HuH-7.5 (cell line): ENCODE measurements around the gene GEMIN4.
"Not testable (repeated sequence)": the region's sequence is repeated elsewhere in the genome, so short reads cannot be mapped to it uniquely, and the experiment has no call there.

Experiments
- DNase-seq: peaks from one replicate; pipeline ENCODE4 v3.0.0; 2011; ENCODE audit warnings: low spot score

The GEMIN4 gene

GRCh38 chr17:778096-778495, 26.0 kb upstream of the GEMIN4 start:
- no peak for DNase-seq

GRCh38 chr17:774313-774584, 22.2 kb upstream of the GEMIN4 start:
- no peak for DNase-seq

DNA sequence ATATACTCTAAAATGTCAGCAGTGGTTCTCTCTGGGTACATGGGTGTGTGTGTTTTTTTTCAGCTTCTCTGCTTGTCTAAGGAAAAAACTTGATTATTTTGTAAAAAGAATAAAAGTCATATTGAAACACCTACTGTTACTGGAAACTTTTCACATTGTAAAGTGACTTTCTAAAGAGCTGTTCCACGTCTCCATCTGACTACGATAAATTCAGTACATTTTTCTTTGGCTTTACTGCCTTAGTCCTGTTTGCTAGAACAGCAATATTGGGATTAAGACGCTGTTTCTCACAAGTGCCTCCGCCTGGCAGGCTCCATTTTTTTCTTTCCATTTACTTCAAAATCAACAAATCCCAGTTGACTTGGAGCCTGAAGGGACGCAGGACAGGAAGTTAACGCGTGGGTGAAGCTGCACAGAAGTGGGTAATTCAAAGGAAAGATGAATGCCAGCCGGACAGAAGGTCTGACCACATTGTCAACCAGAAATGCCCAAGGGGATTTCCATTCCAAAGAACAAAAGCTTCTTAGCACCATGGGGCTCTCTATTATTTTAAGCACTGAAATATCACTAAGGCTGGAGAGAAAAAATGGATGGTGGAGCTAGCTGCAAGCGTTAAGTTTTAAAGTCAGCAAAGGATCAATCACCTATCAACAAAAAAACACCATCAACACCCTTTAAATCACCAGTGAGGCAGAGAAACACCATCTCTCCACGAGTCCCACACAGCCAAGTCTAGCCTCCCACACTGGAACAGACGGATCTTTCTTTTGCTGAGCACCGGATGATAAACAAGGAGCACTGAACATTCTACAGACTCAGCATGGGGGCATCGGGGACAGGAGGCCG, 21.6 kb upstream of the GEMIN4 start:
- no peak for DNase-seq

DNA sequence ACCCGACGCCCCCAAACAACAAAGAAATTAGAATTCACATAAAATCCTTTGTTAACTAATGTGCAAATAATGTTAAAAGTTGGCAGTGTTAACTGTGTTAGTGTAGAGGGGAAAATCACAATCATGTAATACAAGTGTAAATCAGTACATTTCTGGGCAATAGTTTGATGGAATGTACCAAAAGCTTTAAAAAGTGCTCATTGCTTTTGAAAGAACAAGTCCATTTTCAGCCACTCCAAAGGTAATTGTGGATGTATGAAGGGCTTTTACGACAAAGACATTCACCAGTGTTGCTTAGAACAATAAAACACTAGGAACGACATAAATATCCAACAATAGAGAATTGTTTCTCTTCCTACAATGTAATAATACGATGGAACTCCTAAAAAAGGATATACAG, 21.0 kb upstream of the GEMIN4 start:
- no peak for DNase-seq

DNA sequence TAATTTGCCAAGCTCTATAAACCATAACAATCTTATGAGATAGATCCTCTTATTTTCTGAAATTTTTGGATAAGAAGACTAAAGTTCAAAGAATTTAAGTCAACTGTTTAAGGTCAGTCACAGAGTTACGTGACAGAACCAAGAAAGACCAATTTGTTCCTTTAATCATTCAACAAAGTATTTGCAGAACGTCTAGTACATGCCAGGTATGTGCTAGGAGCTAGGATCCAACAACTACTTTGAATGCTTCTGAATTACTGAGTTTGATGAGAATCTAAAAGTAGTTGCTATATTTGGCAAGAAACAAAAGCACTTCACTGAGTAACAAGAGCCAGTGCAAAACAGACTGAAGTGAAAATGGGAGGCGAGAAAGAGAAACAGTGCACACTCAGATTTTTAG, 15.0 kb upstream of the GEMIN4 start:
- DNase-seq: no peak

GRCh38 chr17:760371-760770, 8.3 kb upstream of the GEMIN4 start:
- no peak for DNase-seq

- DNase-seq: no peak
These were observed 7.9 kb upstream of the GEMIN4 start for GRCh38 chr17:759964-760363.

DNA sequence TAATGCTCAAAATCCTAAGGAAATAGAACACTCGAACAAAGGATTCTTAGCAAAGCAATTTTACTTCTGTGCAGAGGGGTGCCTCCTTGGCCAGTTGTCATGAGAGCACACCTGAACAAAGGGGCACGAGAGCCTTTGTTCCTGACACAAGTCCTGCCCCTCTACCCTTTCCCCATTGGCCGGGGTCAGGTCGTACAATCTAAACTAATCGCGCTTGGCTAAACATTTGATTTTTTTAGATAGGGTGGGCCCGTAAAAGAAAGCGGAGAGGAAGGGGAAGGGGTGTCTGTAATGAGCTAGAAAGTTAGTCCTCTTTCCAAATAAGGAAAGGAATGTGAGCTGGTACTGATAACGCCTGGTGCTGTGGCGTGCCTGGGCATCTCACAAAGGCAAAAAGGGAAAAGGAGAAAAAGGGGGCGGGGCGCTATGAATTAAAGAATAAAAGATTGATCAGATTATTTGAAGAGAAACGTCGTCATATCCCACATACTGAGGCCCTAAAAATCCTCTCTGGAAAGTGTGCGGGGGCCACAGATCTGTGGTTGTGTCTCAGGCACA, 4.0 kb upstream of the GEMIN4 start:
- not testable (repeated sequence) for DNase-seq

- DNase-seq: not testable (repeated sequence)
These were observed 3.4 kb upstream of the GEMIN4 start for GRCh38 chr17:755319-755961.

- DNase-seq: no peak
These were observed 1.4 kb upstream of the GEMIN4 start for GRCh38 chr17:753418-753817.

- DNase-seq: peak; percentile 31
These were observed 656 bp upstream of the GEMIN4 start for GRCh38 chr17:752620-753219.

DNA sequence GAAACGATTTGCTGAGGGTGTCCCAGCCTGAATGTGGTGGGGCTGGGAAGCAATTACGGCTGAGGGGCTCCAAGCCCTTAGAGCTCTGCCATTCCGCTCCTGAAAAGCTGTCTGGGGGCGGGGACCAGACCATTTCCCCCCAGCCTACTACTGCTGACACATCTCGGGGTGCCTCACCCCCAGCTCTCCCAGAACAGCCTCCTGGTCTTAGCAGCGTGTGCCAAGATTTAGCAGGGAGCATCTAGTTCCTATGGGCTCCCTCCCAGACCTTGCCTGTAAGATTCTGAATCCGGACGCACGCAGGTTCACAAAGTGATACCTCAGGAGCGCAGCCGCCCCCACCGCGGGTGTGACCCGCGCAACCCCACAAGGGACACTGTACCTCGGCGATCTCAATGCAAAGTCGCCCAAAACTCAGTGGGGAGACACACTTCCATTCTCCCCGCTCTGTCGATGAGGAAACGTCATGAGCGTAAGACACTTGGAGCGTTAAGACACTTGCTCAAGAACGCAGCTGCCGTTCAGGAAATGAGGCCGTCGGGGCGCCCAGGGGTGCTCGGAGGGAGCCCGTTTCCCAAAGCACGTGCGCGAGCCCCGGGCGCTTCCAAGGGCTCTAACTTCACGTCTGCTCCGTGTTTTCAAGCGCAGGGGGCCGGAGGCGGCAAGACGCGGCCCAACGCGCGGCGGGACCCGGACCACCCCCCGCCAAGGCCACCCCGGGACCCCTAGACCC, 629 bp downstream of the GEMIN4 start:
- peak; percentile 22 for DNase-seq

- DNase-seq: no peak
These were observed 1.5 kb downstream of the GEMIN4 start for GRCh38 chr17:750431-751037.

GRCh38 chr17:749359-749758, 2.7 kb downstream of the GEMIN4 start:
- DNase-seq: not testable (repeated sequence)

DNA sequence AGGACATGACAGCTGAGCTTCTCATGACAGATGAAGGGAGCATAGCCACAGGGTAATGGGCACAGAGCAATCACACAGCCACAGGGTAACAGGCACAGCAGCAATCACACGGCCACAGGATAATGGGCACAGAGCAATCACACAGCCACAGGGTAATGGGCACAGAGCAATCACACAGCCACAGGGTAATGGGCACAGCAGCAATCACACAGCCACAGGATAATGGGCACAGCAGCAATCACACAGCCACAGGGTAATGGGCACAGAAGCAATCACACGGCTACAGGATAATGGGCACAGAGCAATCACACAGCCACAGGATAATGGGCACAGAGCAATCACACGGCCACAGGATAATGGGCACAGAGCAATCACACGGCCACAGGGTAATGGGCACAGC, 3.5 kb downstream of the GEMIN4 start:
- not testable (repeated sequence) for DNase-seq

- no peak for DNase-seq
These were observed 5.1 kb downstream of the GEMIN4 start for GRCh38 chr17:746783-747629.

- no peak for DNase-seq
These were observed 5.9 kb downstream of the GEMIN4 start for GRCh38 chr17:746181-746580.

- DNase-seq: no peak
These were observed 6.7 kb downstream of the GEMIN4 start for GRCh38 chr17:745406-745805.

DNA sequence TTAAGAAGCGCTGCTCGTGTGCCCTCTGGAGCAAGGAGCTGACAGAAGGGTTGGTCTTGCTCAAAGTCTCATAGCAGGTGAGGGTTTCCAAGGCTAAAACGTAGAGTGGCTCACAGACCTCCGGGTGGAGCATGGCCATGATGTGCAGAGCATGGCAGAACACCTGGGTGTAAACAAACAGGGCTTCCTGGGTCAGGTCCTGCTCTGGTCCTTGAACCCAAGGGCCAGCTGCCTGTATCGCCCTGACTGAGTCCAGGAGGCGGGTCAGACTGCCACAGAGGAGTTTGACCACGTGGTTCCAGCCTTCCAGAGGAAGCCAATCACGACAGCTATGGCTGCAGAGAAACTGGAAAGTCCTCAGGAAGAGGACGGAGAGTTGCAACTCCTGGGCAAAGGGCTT, 7.1 kb downstream of the GEMIN4 start:
- DNase-seq: no peak

- no peak for DNase-seq
These were observed 8.9 kb downstream of the GEMIN4 start for GRCh38 chr17:743139-743538.

- no peak for DNase-seq
These were observed 9.8 kb downstream of the GEMIN4 start for GRCh38 chr17:742147-742793.
